Astrocyte (in vitro differentiated cells and primary cell): ENCODE results near the gene CA10. TPM values are rescaled to one million over a fixed set of nuclear protein-coding genes. Genes with fewer than 3 reads are reported as not detected.

ENCODE experiments used
- DNase-seq: peaks from one replicate; pipeline ENCODE4 v3.0.0-alpha.2; 2010; ENCODE audit warnings: low read depth
- FAIRE-seq: peaks from 2 replicates; lab custom pipeline; 2011; peaks lifted over from hg19 to GRCh38; lab: Jason Lieb, UNC
- H2AFZ ChIP-seq: 2 replicates; pipeline ENCODE4 v1.6.0; 2012; ENCODE audit warnings: low read depth, low read length, inconsistent platforms
- H3K27ac ChIP-seq: 2 replicates; pipeline ENCODE4 v1.5.1; 2011; ENCODE audit warnings: low read depth, low read length, inconsistent platforms
- H3K27me3 ChIP-seq: 2 replicates; pipeline ENCODE4 v1.6.0; 2011; ENCODE audit warnings: low read length, inconsistent platforms; ENCODE audit not compliant: insufficient read depth
- H3K36me3 ChIP-seq: 2 replicates; pipeline ENCODE4 v1.5.1; 2011; ENCODE audit warnings: low read length, inconsistent platforms; ENCODE audit not compliant: insufficient read depth
- H3K4me1 ChIP-seq: 2 replicates; pipeline ENCODE4 v1.5.1; 2011; ENCODE audit warnings: low read length, inconsistent platforms; ENCODE audit not compliant: insufficient read depth
- H3K4me2 ChIP-seq: 2 replicates; pipeline ENCODE4 v1.6.0; 2012; ENCODE audit warnings: low read length, inconsistent platforms
- H3K4me3 ChIP-seq: 2 replicates; pipeline ENCODE4 v1.5.1; 2011; ENCODE audit warnings: low read depth, mild to moderate bottlenecking, low read length, inconsistent platforms; ENCODE audit not compliant: insufficient read depth
- H3K79me2 ChIP-seq: 2 replicates; pipeline ENCODE4 v1.6.0; 2012; ENCODE audit warnings: mild to moderate bottlenecking, low read length, inconsistent platforms; ENCODE audit not compliant: insufficient read depth
- H3K9ac ChIP-seq: 2 replicates; pipeline ENCODE4 v1.6.0; 2012; ENCODE audit warnings: mild to moderate bottlenecking, low read length, inconsistent platforms
- H3K9me3 ChIP-seq: 2 replicates; pipeline ENCODE4 v1.5.1; 2012; ENCODE audit warnings: low read depth, mild to moderate bottlenecking, low read length, inconsistent platforms; ENCODE audit not compliant: insufficient read depth
- H4K20me1 ChIP-seq: 2 replicates; pipeline ENCODE4 v1.6.0; 2012; ENCODE audit warnings: low read length, inconsistent platforms; ENCODE audit not compliant: insufficient read depth
- H3K27ac Mint-ChIP-seq: one replicate; pipeline ENCODE4 v1.8.0; 2021; ENCODE audit warnings: mild to moderate bottlenecking, mixed read lengths; ENCODE audit not compliant: unreplicated experiment
- H3K27me3 Mint-ChIP-seq: one replicate; pipeline ENCODE4 v1.8.0; 2021; ENCODE audit warnings: low read depth, mixed read lengths; ENCODE audit not compliant: unreplicated experiment
- H3K36me3 Mint-ChIP-seq: one replicate; pipeline ENCODE4 v1.8.0; 2021; ENCODE audit warnings: low read depth, mixed read lengths; ENCODE audit not compliant: unreplicated experiment
- H3K4me1 Mint-ChIP-seq: one replicate; pipeline ENCODE4 v1.8.0; 2021; ENCODE audit warnings: low read depth, mixed read lengths; ENCODE audit not compliant: unreplicated experiment
- H3K4me3 Mint-ChIP-seq: one replicate; pipeline ENCODE4 v1.8.0; 2021; ENCODE audit warnings: mild to moderate bottlenecking, moderate library complexity, mixed read lengths; ENCODE audit not compliant: unreplicated experiment
- H3K9me3 Mint-ChIP-seq: one replicate; pipeline ENCODE4 v1.8.0; 2021; ENCODE audit warnings: mild to moderate bottlenecking, mixed read lengths; ENCODE audit not compliant: unreplicated experiment
- CTCF ChIP-seq: IDR thresholded peaks from 2 replicates; pipeline ENCODE4 v1.5.1; 2011; ENCODE audit warnings: low read depth, mild to moderate bottlenecking, inconsistent platforms, low read length, moderate library complexity; ENCODE audit not compliant: insufficient read depth
- EZH2 ChIP-seq: IDR thresholded peaks from 2 replicates; pipeline ENCODE4 v1.6.1; 2012; ENCODE audit warnings: mild to moderate bottlenecking, low read length, inconsistent platforms; ENCODE audit not compliant: insufficient read depth
- total RNA-seq: library from RNA; stranded (reverse); gene quantifications from 2 replicates; pipeline ENCODE4 v1.2.1, GENCODE V29; 2021

CA10 gene
- total RNA-seq, 1 donor from 2014 or later: 0.43 TPM

GRCh38 chr17:52156576-52157570, 1.6 kb downstream of the CA10 start:
- Histone ChIP-seq H3K9ac (no peak overlapping the region), H3K4me2 (no peak overlapping the region), H3K4me1 (no peaks in the 10 kb centered on the region), H4K20me1 (no peaks in the 10 kb centered on the region), H3K27ac (no peak overlapping the region), H3K36me3 (no peaks in the 10 kb centered on the region), H3K79me2 (no peaks in the 10 kb centered on the region), H2AFZ (no peak overlapping the region), H3K4me3 (no peak overlapping the region), H3K27me3 (peaks cover 35% of the 10 kb centered on the region), H3K9me3 (no peaks in the 10 kb centered on the region)
- H3K27ac Mint-ChIP-seq: no peak overlapping the region
- H3K4me3 Mint-ChIP-seq: no peak overlapping the region
- H3K36me3 Mint-ChIP-seq: no peaks in the 10 kb centered on the region
- H3K9me3 Mint-ChIP-seq: peaks cover 2% of the 10 kb centered on the region
- TF ChIP-seq CTCF: no peak
- no peak for TF ChIP-seq EZH2
- H3K4me1 Mint-ChIP-seq: peaks cover 4% of the 10 kb centered on the region
- FAIRE-seq (no peak), DNase-seq (no peak)
- H3K27me3 Mint-ChIP-seq: peaks cover 61% of the 10 kb centered on the region

- Mint-ChIP-seq H3K27me3 (peaks cover 47% of the 10 kb centered on the region), H3K4me3 (no peak overlapping the region), H3K4me1 (peaks cover 4% of the 10 kb centered on the region), H3K9me3 (peaks cover 2% of the 10 kb centered on the region), H3K27ac (no peak overlapping the region), H3K36me3 (no peaks in the 10 kb centered on the region)
- FAIRE-seq (no peak), DNase-seq (no peak)
- no peak overlapping the region for H2AFZ ChIP-seq
- no peak overlapping the region for H3K9ac ChIP-seq
- no peaks in the 10 kb centered on the region for H3K79me2 ChIP-seq
- H3K4me3 ChIP-seq: no peak overlapping the region
- no peak for TF ChIP-seq EZH2
- TF ChIP-seq CTCF: no peak
- peaks cover 33% of the 10 kb centered on the region for H3K27me3 ChIP-seq
- H3K27ac ChIP-seq: no peak overlapping the region
- H3K9me3 ChIP-seq: no peaks in the 10 kb centered on the region
- H3K4me1 ChIP-seq: no peaks in the 10 kb centered on the region
- H4K20me1 ChIP-seq: no peaks in the 10 kb centered on the region
- H3K36me3 ChIP-seq: no peaks in the 10 kb centered on the region
- no peak overlapping the region for H3K4me2 ChIP-seq
Observed at GRCh38 chr17:52155301-52155700, 3.2 kb downstream of the CA10 start.

GRCh38 chr17:52154466-52154865, 4.0 kb downstream of the CA10 start:
- Histone ChIP-seq H3K27ac (no peak overlapping the region), H3K79me2 (no peaks in the 10 kb centered on the region), H3K4me3 (no peak overlapping the region), H3K36me3 (no peaks in the 10 kb centered on the region), H2AFZ (no peak overlapping the region), H4K20me1 (no peaks in the 10 kb centered on the region), H3K4me1 (no peaks in the 10 kb centered on the region), H3K9ac (no peak overlapping the region), H3K9me3 (no peaks in the 10 kb centered on the region), H3K4me2 (no peak overlapping the region), H3K27me3 (peaks cover 24% of the 10 kb centered on the region)
- no peak for DNase-seq
- no peak for TF ChIP-seq EZH2
- TF ChIP-seq CTCF: no peak
- FAIRE-seq: no peak
- H3K27me3 Mint-ChIP-seq: peaks cover 39% of the 10 kb centered on the region
- no peak overlapping the region for H3K27ac Mint-ChIP-seq
- H3K9me3 Mint-ChIP-seq: no peaks in the 10 kb centered on the region
- H3K36me3 Mint-ChIP-seq: no peaks in the 10 kb centered on the region
- H3K4me3 Mint-ChIP-seq: no peak overlapping the region
- peaks cover 4% of the 10 kb centered on the region for H3K4me1 Mint-ChIP-seq
